Kidney tubule cell (primary cell): Measurements from ENCODE around the gene EBF3.

Experiments
- DNase-seq: peaks from one replicate; pipeline ENCODE4 v3.0.0-alpha.2; 2018; ENCODE audit warnings: low spot score

The EBF3 gene

DNA sequence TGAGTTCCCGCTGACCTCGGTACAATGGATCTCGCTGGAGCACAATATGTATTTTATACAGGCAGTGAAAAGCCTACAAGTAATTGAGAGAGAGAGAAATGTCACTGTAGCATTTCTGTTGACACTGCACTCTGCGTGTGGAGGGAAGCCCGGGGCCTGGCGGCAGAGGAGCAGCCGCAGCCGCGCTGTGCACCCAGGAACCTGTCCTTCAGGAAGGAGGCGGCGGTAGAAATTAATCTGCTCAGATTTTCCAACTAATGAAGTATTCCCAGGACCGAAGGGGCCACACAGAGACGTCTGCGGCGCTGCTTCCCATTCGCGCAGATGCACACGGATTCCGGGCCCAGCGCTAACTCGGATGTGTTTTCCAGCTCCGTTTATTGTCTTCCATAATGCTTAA is 170.1 kb downstream of the EBF3 start:
- no peak for DNase-seq

DNA sequence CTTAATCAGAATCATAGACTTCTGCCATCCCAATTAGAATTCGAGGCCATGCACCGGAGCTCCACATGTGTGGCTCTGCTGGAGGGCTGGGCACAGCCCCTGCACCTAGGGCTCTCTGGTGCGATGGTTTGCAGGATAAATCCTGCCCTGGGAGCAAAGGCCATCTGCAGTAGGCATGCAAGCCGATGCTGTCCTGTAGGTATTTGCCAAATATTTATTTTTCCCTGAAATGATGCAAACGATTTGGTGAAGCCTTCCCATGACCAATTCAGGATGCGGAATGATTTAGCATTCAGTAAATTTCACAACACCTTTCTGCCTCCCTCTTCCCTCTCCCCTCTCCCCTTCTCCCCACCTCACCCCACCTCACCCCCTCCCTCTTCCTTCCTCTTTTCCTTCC is 170.6 kb downstream of the EBF3 start:
- DNase-seq: no peak

DNA sequence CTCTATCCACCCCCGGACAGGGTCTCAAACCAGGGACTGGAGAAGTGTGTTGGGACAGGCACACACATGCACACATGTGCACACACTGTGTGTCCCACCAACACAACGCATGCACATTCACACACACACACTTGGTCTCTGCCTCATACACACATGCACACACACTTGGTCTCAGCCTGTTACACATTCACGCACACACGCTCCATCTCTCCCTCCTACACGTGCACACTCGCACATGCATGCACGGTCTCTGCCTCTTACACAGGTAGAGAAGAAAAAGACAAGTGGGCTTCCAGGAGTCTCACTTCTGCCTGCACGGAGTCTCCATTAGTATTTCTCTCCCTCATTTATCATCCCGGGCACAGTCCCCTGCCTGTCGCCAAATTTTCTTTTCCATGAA is 171.2 kb downstream of the EBF3 start:
- no peak for DNase-seq

DNA sequence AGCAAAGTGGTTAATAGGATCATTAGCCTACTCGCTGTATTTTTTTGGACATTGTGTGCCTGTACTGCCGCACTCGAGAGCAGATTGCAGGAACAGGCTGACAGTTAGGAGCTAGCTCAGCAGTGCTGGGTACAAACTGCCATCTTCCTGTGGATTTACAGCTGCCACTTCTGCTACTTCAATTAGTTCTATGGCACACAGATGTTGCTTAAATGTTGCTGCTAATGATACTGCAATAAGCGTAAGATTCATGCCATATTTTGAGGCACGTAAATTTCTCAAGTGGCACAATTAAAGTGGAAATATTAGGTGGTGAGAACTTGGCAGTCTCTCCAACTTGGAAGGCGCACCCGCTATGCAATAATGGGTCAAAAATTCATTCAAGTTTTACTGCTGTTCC is 171.9 kb downstream of the EBF3 start:
- DNase-seq: no peak

DNA sequence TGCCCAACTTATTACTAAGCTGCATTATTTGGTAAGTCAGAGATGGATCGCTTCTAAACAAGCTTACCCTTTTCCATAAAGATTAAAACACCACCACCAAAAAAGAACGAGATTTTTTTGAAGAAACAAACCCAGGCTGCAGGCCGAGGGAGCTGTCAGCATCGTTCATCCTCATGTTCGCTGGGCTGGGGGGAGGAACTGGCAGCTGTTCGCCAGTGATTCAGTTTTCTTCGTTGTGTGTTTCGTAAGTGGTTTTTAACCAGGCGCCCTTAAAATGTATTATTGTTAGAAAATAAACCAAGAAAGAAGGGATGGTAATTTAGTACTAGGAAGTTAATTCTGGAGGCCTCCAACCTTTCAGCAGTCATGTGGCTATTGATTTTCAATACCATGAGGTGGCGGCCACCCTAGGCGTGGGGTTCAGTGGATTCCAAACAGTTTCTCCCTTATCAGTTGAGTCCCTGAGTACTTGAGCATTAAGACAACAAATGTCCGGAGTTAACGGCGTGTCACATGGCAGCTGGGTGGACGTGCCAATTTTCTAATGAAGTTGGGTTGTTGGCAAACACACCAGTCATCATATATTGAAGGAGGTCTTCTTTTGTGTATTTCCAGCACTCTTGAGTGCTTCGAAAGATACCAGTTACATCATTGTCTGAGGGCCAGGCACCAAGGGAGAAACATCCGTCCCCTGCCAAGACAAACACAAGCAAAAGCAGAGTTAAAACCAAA is 173.2 kb downstream of the EBF3 start:
- DNase-seq: no peak

DNA sequence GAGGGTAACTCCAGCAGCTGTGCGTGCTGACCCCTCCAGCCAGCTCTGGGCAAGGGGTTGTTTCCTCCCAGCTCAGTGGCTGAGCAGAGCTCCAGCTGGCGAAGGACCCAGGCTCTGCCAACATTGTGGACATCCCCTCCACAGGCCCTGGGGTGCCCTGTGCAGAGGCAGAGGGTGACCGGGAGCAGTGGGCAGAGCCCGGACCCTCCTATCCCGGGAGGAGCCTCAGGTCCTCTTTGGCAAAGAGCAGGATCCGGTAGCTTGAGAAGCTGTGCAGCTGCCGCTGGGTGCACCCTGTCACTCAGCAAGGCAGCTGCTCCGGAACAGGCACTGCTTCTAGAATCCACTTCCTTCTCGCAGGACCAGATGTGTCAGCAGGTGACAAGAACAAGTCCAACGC is 175.9 kb downstream of the EBF3 start:
- DNase-seq: no peak

DNA sequence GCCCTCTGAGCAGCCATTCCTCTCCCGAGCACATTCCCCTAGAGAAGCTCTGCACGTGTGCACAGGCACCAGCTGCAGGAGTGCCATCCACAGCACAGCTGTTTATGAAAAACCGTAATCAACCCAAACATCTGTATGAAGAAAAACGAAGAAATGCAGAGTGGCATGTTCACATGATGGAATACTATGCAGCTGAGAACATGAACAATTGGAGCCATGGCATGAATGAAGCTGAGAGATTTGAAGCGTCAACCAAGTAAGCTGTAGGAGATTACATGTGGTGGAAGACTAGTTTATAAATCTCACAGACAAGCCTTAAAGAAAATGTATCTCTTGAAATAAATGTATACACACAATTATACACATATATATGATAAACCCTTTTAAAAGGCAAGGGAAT is 176.5 kb downstream of the EBF3 start:
- no peak for DNase-seq

DNA sequence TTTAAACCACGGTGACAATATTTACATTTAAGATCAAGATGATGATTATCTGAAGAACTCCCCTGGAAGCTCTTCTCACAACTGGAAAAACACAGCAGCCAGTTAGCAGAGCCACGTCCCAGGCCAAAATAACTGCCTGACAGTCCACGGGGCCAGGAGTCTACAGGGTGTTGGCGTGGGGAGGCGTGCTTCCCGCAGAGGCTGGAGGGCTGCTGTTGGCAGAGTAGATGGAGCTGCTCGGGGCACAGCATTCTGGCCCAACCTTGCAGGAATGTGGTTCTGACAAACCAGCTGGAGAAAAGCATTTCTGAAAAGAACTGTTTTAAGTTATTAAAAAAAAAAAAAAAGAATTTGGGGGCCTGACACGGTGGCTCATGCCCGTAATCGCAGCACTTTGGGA is 177.9 kb downstream of the EBF3 start:
- no peak for DNase-seq

DNA sequence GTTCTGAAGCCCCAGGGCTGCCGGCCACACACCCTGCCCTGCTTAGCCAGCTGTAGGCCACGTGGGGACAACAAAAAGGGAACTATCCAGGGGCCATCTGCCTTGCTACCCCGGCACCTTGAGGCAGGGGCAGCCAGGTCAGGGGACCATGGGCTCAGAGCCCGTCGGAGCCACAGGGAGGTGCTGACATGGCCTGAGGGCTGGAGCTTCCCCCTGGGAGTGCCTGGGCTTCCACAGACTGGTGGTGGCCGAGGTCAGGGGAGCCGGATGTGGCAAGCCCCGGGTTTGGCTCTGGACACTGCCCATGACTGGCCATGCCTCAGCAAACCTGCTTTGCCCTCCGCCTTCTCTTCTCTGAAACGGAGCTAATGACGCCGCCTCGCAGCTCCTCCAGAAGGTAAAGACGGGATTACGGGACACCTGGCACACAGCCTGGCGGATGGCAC is 178.5 kb downstream of the EBF3 start:
- no peak for DNase-seq
